NCI-H1092 treated with DMSO at 0.1 percent for 48 hours (cell line): ENCODE data around the gene HS1BP3.

ENCODE experiments used
- DNase-seq: peaks from one replicate; lab custom pipeline; 2025; lab: John Stamatoyannopoulos, UW

HS1BP3 gene

DNA sequence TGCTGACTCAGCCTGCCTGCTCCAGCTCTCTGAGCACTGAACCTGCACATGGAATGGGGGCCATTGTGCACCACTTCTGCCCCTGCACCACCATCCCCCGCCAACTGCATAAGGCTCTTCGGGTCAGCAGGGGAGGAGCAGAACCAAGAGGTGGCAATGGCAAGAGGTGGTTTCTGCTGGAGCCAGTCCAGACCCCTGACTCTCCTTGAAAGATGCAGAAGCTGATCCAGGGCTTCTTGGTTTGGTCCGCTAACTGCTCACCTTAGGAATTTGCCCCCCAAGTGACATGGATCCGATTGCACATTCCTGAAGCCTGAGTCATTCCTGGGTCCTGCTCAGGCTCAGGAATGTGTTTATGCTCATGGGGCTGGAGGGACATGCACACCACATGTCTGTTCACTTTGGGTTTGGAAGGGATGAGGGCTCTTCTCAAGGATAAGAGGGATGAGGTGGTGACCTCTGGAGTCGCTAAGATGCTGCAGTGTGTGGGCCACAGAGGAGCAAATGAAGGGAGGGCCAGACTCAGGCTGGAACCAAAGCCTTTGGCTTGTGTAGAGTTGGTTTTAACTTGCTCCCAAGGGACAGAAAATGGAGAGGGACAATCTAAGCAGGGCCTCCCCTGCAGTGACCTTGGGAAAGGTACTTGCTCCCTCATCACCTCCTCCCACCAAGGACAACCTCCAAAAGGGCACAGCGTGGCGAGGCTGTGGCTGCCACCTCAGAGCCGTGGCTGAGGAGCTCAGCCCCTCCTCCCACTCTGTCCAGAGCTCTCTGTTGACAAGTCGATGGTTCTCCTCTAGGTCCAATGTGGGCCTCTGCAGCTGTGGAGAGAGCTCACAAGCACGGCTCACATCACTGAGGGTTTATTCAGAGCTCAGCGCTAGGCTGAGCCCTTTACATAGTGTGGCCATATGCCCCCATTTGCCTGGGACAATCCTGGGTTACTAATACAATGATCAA is 66.2 kb downstream of the HS1BP3 start:
- DNase-seq = no peak

- no peak for DNase-seq
Observed at GRCh38 chr2:20584045-20584398, 66.9 kb downstream of the HS1BP3 start.

DNA sequence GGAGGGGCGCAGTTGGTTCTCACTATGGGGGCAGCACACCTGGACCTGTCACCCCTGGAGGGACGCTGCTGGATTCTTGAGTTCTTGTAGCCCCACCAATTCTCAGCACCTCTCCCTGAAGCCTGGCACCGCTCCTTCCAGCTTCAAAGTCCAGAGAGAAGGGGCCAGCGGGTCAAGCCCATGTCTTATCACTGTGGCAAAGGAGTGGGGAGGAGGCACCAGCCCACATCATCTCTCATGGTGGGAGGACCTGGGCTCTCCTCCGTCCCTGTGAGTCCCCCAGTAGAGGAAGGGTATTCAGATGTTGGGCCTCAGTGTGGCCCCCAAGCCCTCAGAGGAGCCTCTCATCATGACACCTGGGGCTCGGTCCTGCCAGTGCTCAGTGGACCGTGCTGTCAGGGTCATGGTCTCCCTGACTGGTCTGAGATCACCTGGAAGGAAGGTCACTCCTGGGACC is 67.4 kb downstream of the HS1BP3 start:
- no peak for DNase-seq

- no peak for DNase-seq
Observed at GRCh38 chr2:20582600-20583221, 68.2 kb downstream of the HS1BP3 start.

DNA sequence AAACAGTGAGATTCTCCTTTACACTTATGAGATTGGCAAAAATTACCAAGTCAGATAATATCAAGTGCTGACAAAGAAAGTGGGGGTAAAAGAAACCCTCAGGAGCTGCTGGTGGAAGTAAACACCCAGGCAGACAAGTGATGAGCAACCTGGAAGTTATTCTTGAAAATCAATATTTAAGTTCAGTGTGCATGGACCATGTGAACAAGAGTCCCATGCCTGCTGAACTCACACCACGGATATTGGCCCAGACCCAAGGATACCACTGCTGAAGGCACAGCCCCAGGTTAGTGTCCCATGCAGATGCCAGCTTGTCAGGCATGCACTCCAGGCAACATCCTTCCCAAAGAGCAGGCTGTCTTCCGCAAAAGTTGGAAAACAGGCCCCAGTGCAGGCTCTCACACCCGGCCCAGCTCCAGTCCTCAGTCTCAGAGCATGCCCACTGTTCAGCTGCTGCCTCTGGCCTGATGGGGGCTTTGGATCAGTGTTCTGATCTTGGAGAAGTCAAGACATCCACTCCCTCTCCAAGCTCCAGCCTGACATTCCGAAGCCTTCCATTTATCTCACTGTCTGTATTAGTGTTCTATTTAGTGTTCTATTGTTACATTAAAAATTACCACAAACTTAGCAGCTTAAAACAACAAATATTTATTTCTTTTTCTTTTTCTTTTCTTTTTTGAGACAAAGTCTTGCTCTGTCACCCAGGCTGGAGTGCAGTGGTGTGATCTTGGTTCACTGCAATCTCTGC is 70.0 kb downstream of the HS1BP3 start:
- DNase-seq = no peak

GRCh38 chr2:20579866-20580265 is 71.0 kb downstream of the HS1BP3 start:
- no peak for DNase-seq

GRCh38 chr2:20578895-20579825 is 71.7 kb downstream of the HS1BP3 start:
- no peak for DNase-seq

- no peak for DNase-seq
Observed at GRCh38 chr2:20578266-20578894, 72.5 kb downstream of the HS1BP3 start.

- no peak for DNase-seq
Observed at GRCh38 chr2:20577495-20578235, 73.2 kb downstream of the HS1BP3 start.

- DNase-seq = no peak
Observed at GRCh38 chr2:20576598-20577115, 74.2 kb downstream of the HS1BP3 start.

- DNase-seq = no peak
Observed at GRCh38 chr2:20575935-20576597, 74.8 kb downstream of the HS1BP3 start.

DNA sequence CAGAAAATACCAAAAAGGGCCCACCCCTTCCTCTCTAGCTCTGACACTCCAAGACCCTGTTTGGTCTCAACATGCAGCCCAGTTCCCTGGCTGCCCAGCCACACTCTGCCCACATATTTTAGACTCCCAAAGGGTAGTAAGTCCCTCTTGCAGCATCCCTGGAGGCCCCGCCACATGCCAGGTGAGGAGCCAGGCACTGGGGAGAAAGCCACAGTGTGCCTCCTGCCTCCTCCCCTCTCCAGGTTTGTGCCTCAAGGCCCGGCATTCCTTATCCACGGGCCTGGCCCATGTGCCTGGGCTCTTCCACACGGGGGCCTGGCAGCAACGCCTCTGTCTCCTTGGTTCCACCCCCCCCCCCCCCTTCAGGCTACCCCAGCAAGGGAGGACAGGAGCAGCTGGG is 75.5 kb downstream of the HS1BP3 start:
- no peak for DNase-seq

- DNase-seq = no peak
Observed at GRCh38 chr2:20574930-20575329, 76.0 kb downstream of the HS1BP3 start.

DNA sequence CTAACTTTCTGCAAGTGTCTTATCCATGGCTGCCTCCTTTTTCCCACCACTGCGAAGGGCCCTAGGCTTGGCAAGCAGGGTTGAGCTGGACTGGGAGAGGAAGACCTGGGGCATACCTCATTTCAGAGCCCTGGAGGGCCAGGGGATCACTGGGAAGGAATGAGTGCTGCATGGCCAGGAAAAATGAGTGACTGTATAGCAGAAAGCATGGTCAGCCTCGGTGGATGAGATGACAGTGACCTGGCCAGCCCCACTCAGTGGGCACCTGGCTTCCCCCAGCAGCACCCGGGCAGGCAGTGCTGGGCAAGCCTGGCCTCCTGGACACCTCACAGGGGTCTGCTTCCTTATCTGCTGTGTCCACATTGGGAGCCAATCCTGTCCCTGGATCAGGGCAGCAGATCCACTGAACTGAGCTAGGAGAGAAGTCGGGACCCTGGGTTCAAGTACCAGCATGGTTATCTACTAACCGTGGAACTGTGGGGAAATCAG is 76.4 kb downstream of the HS1BP3 start:
- no peak for DNase-seq

GRCh38 chr2:20573620-20574422 is 77.1 kb downstream of the HS1BP3 start:
- DNase-seq = no peak

DNA sequence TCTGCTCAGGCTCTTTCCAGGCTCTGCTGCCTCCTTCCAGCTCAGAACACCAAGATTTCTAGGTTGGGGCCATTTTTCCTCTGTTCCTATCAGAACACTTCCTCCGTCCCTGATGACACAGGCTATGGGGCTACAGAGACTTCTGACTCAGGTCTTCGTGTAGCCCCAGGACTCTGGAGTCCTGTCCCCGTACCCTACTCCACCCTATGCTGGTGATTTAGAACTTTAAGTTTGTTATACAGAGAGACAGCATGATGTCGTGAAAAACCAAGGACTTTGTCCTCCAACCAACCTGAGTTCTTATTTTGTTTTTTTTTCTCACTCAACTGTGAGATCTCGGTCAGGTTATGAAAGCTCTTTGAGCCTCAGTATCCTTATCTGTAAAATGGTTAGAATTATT is 78.7 kb downstream of the HS1BP3 start:
- no peak for DNase-seq

- DNase-seq = no peak
Observed at GRCh38 chr2:20571644-20572215, 79.2 kb downstream of the HS1BP3 start.

DNA sequence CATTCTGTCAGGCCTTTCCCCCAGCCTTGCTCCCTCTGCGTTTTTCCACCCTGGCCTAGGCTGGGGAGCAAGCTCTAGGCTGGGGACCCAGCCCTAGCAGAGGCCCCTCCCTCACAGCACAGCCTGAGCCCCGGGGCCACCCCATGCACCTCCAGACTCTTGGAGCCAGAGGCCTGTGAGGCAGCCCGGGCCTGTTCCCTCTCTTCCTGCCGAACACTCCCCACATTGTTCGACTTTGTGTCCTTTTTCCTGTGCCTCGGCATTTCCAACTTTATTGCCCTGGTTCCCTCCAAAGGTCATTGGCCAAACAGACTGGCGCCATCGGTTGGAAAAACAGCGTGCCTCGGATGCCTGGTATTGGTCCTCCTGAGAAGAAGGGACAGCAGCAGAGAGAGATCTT is 79.7 kb downstream of the HS1BP3 start:
- no peak for DNase-seq
